ENCODE measurements around the gene MYT1.

DNA sequence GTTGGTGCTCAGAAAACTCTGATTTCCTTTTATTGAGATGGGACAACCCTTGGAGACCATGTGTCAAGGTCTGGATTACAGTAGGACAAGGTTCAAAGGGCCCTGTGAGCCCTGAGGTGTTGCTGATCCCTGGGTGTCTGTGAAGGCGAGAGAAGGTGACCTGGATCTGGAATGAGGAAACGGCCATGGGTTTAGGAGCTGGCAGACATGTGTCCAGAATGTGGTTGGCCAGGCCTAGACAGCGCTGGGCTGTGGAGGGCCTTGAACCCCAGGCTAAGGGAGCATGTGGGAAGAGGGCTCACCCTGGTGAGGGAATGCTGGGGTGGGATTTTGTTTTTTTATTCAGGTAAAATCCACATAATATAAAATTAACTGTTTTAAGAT, 116.2 kb downstream of the MYT1 start:
- TF ChIP-seq POLR2A (IDR thresholded peaks at IDR 0.05): no peak
- TF ChIP-seq, protein P1, sequence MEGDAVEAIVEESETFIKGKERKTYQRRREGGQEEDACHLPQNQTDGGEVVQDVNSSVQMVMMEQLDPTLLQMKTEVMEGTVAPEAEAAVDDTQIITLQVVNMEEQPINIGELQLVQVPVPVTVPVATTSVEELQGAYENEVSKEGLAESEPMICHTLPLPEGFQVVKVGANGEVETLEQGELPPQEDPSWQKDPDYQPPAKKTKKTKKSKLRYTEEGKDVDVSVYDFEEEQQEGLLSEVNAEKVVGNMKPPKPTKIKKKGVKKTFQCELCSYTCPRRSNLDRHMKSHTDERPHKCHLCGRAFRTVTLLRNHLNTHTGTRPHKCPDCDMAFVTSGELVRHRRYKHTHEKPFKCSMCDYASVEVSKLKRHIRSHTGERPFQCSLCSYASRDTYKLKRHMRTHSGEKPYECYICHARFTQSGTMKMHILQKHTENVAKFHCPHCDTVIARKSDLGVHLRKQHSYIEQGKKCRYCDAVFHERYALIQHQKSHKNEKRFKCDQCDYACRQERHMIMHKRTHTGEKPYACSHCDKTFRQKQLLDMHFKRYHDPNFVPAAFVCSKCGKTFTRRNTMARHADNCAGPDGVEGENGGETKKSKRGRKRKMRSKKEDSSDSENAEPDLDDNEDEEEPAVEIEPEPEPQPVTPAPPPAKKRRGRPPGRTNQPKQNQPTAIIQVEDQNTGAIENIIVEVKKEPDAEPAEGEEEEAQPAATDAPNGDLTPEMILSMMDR (IDR thresholded peaks at IDR 0.05): no peak
- TF ChIP-seq EP300 (IDR thresholded peaks at IDR 0.05): no peak

All from tibial nerve (tissue), 4 donors.